ENCODE measurements around the gene SPAG7.

DNA sequence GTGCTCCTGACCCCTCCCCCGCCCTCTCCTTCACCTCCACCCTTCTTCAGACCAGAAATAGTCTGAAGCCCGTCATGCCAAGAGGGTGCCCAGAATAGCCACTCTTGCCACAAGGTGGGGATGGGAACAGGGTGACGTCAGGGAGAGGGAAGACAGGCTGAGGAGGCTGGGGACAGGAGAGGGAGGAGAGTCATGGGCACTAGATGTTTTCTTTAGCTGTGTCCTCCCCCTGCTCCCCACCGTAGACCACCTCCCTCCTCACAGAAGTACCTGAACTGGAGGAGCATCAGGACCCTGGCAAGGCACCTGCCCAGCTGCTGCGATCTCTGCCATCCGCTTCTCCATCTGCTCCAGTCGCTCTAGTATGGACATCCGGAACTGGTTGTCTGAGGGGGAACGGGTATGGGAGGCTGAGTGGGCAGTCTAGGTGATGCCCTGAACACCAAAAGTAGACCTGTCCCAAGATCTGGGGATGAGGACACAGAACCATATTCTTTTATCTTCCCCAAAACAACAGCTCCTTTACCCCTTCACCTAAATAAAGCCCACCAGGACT, 6.6 kb upstream of the SPAG7 start:
- TF ChIP-seq POLR2A (IDR thresholded peaks at IDR 0.05) (no peak), EP300 (IDR thresholded peaks at IDR 0.05) (no peak)
- TF ChIP-seq, protein P1, sequence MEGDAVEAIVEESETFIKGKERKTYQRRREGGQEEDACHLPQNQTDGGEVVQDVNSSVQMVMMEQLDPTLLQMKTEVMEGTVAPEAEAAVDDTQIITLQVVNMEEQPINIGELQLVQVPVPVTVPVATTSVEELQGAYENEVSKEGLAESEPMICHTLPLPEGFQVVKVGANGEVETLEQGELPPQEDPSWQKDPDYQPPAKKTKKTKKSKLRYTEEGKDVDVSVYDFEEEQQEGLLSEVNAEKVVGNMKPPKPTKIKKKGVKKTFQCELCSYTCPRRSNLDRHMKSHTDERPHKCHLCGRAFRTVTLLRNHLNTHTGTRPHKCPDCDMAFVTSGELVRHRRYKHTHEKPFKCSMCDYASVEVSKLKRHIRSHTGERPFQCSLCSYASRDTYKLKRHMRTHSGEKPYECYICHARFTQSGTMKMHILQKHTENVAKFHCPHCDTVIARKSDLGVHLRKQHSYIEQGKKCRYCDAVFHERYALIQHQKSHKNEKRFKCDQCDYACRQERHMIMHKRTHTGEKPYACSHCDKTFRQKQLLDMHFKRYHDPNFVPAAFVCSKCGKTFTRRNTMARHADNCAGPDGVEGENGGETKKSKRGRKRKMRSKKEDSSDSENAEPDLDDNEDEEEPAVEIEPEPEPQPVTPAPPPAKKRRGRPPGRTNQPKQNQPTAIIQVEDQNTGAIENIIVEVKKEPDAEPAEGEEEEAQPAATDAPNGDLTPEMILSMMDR (IDR thresholded peaks at IDR 0.05): no peak
